ENCODE results near the gene PDZD11. TPM values are rescaled to one million over a fixed set of nuclear protein-coding genes. Genes with fewer than 3 reads are reported as not detected.

Gene PDZD11
- polyA plus RNA-seq, 1 of the 3 experiments (the other 2 are of a cell fraction), result 169 TPM

DNA sequence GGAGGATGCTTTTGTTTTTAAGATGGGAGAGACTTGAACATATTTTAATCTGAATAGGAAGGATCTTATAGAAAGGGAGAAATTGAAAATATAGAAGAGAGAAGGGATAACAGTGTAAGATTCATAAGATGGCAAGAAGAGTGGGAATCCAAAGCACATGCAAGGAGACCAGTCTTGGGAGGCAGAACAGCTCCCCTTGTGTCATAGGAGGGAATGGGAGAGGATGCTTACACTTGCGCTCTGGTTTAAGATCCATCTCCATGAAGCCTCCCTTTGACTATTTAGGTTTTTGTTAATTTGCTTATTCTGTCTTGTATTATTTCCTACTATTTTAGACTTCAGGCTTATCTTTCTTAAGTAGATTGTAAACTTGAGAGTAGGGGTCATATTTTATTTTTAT lies 42.9 kb upstream of the PDZD11 start:
- H3K9me2 ChIP-seq, result no peaks in the 10 kb centered on the region
- H3K4me1 ChIP-seq (ENCODE audit: control insufficient read depth in 1 of 2, insufficient read depth in 2 of 2, low read depth in 1 of 2, low read length in 1 of 2), result no peaks in the 10 kb centered on the region
- DNase-seq, result no peak
- no peak overlapping the region for H3K9ac ChIP-seq
- H3K79me2 ChIP-seq (ENCODE audit: insufficient read depth), result peaks cover 3% of the 10 kb centered on the region; the same call in 1 of the 2 replicates
- H4K20me1 ChIP-seq (ENCODE audit: insufficient read depth), result no peaks in the 10 kb centered on the region
- ChIA-PET POLR2A (no interaction called here), CTCF (interaction anchor here (0.5 to 1.0 kb wide), 3 partner anchors 9 to 12 kb away, joined by 3 to 4 read pairs (median 4); no protein-coding TSS in a partner anchor)
- H3K27ac ChIP-seq (ENCODE audit: low read depth in 2 of 2, low read length in 1 of 2), result no peak overlapping the region
- H3K36me3 ChIP-seq (replicated peaks in 1 of 2; ENCODE audit: control insufficient read depth in 1 of 2, insufficient read depth in 2 of 2, low read length in 1 of 2), result peaks cover 2 to 6% of the 10 kb centered on the region in 2 experiments
- TF ChIP-seq NRF1 (IDR thresholded peaks at IDR 0.05; ENCODE audit: low read depth, low read length), result no peak
- TF ChIP-seq TCF12 (IDR thresholded peaks at IDR 0.05), result no peak
- no peak for TF ChIP-seq JUND (IDR thresholded peaks at IDR 0.05)
- no peak for TF ChIP-seq GABPA (IDR thresholded peaks at IDR 0.05; ENCODE audit: low read depth)
- TF ChIP-seq CHD2 (IDR thresholded peaks at IDR 0.05; ENCODE audit: low read length, partially characterized antibody), result no peak
- TF ChIP-seq CTCF (IDR thresholded peaks at IDR 0.05), result peak; percentile 45
- no peak for TF ChIP-seq FOSL2 (IDR thresholded peaks at IDR 0.05; ENCODE audit: borderline replicate concordance, low read depth)
- no peak overlapping the region for H3K4me3 ChIP-seq (ENCODE audit: low read depth in 2 of 2, low read length in 1 of 2)
- H3K27me3 ChIP-seq (ENCODE audit: insufficient read depth), result no peaks in the 10 kb centered on the region
- H3K4me2 ChIP-seq, result no peak overlapping the region
- 88% methylated on average over 1 of the region's 1 CpG for WGBS (ENCODE audit: low lambda C conversion rate)
- no peaks in the 10 kb centered on the region for H3F3A ChIP-seq (replicated peaks; ENCODE audit: insufficient read depth)
- no peaks in the 10 kb centered on the region for H3K9me3 ChIP-seq
- no peak overlapping the region for H2AFZ ChIP-seq (ENCODE audit: low read depth)

GRCh38 chrX:70331161-70331560 lies 41.4 kb upstream of the PDZD11 start:
- H3K27me3 ChIP-seq (ENCODE audit: insufficient read depth), result no peaks in the 10 kb centered on the region
- CTCF ChIA-PET, result no interaction called here
- no peaks in the 10 kb centered on the region for H3F3A ChIP-seq (replicated peaks; ENCODE audit: insufficient read depth)
- WGBS (ENCODE audit: low lambda C conversion rate), result 62% methylated on average over 1 of the region's 1 CpG
- peaks cover 2 to 6% of the 10 kb centered on the region in 2 experiments for H3K36me3 ChIP-seq (replicated peaks in 1 of 2; ENCODE audit: control insufficient read depth in 1 of 2, insufficient read depth in 2 of 2, low read length in 1 of 2)
- TF ChIP-seq RXRA (IDR thresholded peaks at IDR 0.05; ENCODE audit: borderline replicate concordance, low read depth) (no peak), FOXJ3 (CRISPR knock-in tag; IDR thresholded peaks at IDR 0.05) (no peak), PBX3 (IDR thresholded peaks at IDR 0.05) (no peak), GABPA (IDR thresholded peaks at IDR 0.05; ENCODE audit: low read depth) (no peak), YY1 (IDR thresholded peaks at IDR 0.05; ENCODE audit: low read depth) (no peak), EP300 (IDR thresholded peaks at IDR 0.05; ENCODE audit: borderline replicate concordance in 1 of 2, low read depth in 1 of 2, low read length in 1 of 2) (no peak)
- TF ChIP-seq, protein P1, sequence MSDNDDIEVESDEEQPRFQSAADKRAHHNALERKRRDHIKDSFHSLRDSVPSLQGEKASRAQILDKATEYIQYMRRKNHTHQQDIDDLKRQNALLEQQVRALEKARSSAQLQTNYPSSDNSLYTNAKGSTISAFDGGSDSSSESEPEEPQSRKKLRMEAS (IDR thresholded peaks at IDR 0.05; ENCODE audit: low read depth), result no peak
- TF ChIP-seq, protein P2, sequence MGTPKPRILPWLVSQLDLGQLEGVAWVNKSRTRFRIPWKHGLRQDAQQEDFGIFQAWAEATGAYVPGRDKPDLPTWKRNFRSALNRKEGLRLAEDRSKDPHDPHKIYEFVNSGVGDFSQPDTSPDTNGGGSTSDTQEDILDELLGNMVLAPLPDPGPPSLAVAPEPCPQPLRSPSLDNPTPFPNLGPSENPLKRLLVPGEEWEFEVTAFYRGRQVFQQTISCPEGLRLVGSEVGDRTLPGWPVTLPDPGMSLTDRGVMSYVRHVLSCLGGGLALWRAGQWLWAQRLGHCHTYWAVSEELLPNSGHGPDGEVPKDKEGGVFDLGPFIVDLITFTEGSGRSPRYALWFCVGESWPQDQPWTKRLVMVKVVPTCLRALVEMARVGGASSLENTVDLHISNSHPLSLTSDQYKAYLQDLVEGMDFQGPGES (IDR thresholded peaks at IDR 0.05; ENCODE audit: low read depth, low read length), result no peak
- TF ChIP-seq, protein P3, sequence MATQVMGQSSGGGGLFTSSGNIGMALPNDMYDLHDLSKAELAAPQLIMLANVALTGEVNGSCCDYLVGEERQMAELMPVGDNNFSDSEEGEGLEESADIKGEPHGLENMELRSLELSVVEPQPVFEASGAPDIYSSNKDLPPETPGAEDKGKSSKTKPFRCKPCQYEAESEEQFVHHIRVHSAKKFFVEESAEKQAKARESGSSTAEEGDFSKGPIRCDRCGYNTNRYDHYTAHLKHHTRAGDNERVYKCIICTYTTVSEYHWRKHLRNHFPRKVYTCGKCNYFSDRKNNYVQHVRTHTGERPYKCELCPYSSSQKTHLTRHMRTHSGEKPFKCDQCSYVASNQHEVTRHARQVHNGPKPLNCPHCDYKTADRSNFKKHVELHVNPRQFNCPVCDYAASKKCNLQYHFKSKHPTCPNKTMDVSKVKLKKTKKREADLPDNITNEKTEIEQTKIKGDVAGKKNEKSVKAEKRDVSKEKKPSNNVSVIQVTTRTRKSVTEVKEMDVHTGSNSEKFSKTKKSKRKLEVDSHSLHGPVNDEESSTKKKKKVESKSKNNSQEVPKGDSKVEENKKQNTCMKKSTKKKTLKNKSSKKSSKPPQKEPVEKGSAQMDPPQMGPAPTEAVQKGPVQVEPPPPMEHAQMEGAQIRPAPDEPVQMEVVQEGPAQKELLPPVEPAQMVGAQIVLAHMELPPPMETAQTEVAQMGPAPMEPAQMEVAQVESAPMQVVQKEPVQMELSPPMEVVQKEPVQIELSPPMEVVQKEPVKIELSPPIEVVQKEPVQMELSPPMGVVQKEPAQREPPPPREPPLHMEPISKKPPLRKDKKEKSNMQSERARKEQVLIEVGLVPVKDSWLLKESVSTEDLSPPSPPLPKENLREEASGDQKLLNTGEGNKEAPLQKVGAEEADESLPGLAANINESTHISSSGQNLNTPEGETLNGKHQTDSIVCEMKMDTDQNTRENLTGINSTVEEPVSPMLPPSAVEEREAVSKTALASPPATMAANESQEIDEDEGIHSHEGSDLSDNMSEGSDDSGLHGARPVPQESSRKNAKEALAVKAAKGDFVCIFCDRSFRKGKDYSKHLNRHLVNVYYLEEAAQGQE (IDR thresholded peaks at IDR 0.05; ENCODE audit: low read depth, low read length), result no peak
- POLR2A ChIA-PET, result no interaction called here
- H3K9ac ChIP-seq, result no peak overlapping the region
- no peak overlapping the region for H3K4me3 ChIP-seq (ENCODE audit: low read depth in 2 of 2, low read length in 1 of 2)
- H4K20me1 ChIP-seq (ENCODE audit: insufficient read depth), result no peaks in the 10 kb centered on the region
- H3K79me2 ChIP-seq (ENCODE audit: insufficient read depth), result peaks cover 7% of the 10 kb centered on the region; the same call in 1 of the 2 replicates
- no peaks in the 10 kb centered on the region for H3K9me2 ChIP-seq
- no peaks in the 10 kb centered on the region for H3K4me1 ChIP-seq (ENCODE audit: control insufficient read depth in 1 of 2, insufficient read depth in 2 of 2, low read depth in 1 of 2, low read length in 1 of 2)
- H3K27ac ChIP-seq (ENCODE audit: low read depth in 2 of 2, low read length in 1 of 2), result no peak overlapping the region
- no peaks in the 10 kb centered on the region for H3K9me3 ChIP-seq
- DNase-seq, result no peak
- no peak overlapping the region for H2AFZ ChIP-seq (ENCODE audit: low read depth)
- H3K4me2 ChIP-seq, result no peak overlapping the region
